ENCODE results near the gene NCLN.
"Not testable (repeated sequence)": the region's sequence is repeated elsewhere in the genome, so short reads cannot be mapped to it uniquely, and the experiment has no call there.

Gene NCLN

DNA sequence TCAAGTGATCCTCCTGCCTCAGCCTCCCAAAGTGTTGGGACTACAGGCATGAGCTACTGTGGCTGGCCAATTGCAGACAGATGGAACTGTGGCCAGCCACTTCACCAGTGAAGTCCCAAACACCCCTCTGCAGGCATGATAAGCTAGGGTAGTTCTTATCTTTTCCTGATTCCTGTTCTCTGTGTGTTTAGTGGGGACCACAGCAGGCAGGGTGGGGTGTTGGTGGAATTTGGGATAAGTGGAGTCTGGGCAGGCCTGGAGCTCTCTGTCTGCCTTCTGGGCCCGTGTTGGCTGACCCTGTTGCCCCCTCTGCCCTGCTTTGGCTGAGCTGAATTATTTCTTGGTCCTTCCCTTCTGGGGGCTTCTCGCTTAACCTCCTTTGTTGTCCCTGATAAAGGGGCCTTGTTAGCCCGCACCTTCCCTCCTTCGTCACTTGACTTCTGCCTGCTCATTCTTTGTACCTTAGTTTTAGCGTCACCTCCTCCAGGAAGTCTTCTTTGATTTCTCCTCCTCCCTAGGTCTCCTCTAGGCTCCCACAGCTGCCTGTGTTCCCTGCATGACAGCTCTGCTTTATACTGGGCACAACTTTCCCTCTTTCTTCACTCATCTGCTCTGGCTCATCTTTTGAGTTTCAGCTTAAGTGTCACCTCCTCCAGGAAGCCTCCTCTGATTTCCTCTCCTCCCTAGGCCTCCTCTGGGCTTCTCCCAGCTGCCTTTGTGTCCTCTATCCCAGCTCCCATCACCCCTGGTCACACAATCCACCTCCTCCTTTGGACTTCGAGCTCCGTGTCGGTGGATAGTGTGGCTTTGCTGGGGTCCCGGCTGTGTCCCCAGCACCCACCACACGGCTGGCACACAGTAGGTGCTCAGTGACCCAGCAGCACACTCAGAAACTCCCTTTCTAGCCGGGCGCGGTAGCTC lies 1.7 kb upstream of the NCLN start:
- no peak for FAIRE-seq

DNA sequence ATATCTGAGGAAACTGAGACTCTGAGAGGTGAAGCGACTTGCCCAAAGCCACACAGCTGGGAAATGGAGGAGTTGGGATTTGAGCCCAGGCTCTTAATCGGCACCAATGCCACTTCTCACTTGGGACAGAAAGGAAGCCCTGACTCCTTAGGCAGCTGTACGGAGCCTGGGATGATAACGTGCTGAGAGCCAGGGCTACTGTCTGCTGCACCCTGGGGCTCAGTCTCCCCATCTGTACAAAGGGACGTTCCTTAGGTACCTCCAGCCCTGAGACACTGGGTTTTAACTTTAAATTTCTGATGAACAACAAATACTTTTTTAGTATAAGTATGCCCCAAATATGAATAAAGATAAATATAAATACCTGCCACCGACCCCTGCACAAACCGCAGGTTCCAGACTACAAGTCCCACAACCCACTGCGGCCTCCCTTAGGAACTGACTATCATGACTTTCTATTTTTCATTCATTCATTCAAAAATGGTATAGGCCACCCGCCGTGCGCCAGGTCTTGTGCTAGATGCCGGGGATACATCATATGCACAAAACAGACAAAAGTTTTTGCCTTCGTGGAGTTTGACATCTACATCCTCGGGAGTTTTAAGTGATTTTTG lies 776 bp upstream of the NCLN start:
- no peak for FAIRE-seq

DNA sequence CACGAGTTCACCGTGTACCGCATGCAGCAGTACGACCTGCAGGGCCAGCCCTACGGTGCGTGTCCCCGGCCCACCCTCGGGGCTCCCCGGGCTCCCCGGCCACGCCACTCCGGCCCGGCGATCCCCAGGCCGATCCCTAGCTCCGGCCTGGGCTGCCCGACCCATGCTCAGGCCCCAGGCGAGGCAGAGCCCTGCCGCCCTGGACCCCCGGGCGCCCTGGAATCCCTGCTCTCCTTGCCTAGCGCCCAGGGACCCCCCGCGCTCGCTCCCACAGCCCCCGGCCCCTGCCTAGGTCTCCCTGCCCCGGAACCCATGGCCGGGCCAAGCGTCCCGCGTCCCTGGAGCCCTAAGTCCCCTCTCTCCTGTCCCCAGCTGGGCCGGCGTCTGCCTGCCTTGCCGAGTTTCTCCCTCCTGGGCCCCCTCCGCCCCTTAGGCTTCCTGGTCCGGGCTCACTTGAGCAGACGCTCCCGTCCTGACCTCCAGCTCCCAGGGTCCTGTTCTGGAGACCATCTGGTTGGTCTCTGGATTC lies 494 bp downstream of the NCLN start:
- FAIRE-seq, result no peak

DNA sequence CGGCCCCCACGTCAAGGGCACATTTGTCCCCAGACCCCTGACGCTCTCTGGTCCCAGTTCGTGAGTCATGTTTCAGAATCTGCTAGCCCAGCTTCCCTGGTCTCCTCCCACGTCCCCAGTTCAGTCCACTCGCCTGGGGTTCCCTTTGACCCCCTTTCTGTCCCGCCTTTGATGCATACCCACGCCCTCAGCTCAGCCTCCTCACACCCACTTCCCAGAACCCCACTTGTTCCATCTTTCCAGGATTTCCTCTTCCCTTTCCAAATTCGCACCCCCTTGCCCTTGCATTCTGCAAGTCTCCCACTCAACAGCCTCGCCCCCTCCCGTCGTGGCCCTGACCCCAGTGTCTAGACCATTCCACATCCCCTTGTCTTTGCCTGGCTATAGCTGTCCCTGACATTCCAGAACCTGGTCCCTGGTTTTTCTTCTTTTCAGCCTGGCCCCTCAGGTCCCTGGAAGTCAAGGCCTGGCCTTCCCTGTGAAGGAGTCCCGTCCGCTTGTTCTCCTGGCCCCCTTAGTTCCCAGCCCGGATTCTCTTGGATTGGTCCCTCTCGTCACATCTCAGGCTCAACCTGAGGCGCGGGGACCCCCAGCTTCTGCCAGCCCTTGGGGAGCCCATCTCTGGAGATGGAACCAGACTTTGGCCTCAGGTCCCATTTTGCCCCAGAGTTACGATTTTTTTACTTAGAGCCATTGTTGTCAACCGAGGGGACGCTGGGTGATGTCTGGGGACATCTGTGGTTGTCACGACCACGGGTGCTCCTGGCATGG lies 1.3 kb downstream of the NCLN start:
- FAIRE-seq, result no peak

DNA sequence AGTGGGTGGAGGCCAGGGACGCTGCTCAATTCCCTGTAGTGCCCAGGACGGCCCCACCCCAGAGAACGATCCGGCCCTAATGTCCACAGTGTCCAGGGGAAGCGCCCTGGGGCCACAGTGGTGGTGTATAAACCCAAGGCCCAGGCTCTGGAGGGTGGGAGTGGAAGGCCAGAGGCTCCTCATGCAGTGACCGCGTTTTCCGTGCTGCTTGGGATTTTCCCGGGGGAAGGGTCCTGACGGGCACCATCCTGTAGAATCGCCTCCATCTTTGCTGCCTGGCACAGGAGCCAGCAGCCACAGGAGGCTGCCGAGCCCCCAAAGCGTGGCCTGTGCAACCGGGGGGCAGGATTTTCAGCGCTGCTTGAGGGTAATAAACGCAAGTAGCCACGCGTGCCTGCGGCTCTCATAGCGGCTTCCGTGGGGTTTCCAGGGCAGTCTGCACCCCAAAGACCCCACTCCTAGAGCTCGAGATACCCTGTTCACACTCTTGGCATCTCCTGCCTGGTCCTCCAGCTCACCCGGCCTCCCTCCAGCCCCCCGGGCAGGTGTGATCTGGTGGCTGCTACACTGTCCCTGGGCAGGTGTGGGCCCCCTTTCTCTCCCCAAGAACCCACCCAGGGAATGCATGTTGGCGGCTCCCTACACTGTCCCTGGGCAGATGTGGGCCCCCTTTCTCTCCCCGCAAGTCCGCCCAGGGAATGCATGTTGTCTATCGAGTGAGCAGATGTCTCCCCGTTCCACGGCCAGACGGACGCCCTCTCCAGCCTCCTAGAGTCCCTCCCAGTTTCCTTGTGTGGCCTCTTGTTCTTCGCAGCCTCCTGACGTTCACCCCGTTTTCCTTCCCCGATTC lies 2.2 kb downstream of the NCLN start:
- no peak for FAIRE-seq

DNA sequence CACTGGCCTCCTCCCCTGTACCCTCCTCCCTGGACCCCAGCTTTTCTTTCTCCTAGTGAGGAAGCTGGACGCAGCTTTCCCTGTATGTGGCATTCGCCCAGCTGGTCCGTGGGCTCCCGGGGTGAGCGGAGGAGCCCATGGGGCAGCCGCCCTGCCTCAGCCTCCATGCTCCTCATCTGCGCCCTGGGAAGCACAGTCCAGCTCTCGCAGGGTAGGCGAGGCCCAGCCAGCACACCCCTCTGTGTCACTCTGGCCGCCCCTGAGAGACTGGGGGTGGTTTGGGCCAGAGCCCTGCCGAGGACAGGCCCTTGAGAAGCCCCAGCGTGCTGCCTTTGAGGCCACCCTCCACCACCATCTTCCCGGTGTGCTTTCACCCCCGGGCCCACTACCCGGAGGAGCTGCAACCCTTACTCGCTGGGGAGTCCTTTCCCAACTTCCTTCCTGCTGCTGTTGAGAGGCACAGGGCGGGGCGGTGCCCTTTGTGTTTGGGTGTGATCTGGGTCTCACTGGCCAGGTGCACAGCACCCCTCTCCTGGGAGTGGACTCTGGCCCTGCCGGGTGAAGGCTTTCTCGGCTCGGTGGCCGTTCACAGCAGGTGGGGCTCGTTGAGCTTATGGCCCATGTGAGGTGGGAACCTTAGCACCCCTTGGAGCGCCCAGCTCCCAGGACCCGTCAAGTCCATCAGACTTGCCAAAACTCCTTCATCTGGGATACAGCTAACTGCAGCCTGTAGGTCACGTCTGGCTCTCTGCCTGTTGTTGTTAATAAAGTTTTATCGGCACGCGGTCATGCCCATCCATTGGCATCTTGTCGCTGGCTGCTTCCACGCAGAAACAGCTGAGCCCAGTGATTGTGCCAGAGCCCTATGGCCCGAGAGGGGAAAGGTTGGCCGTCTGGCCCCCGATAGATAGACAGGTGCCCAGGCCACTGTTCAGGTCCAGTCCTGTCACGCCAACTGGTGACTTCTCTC lies 3.2 kb downstream of the NCLN start:
- no peak for FAIRE-seq

DNA sequence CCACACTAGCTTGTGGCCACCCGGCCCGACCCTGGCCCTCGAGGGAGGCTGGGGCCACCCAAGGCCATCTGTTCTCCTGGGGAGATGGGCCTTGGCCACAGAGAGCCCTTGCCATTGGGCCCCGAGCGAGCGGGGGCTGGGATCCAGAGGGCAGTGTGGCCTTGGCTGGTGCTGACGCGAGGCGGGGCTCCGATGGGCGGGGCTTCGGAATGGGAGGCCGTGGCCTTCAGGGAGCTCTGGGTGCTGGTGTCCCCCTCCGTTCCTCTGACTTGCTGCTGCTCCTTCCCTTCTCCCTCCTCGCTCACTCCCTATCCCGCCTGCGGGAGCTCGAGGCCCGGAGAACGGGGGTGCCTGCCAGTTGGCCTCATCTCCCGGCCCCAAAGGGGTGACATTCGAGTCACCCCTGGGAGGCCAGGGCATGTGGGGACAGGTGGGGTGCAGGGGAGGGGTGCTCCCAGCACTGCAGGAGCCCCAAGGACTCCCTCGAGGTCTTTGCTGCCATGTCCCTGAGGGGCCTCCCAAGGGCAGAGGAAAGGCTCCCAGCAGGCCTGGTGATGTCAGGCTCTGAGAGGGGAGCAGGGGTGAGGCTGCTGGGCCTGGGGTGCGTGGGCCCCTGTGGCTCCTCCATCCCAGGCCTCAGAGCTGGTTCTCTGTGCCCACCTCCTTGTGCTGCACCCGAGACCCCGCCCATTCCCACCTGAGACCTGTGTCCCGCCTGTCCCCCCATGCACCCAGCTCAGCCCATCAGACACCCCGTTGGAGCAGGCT lies 4.2 kb downstream of the NCLN start:
- FAIRE-seq, result no peak

DNA sequence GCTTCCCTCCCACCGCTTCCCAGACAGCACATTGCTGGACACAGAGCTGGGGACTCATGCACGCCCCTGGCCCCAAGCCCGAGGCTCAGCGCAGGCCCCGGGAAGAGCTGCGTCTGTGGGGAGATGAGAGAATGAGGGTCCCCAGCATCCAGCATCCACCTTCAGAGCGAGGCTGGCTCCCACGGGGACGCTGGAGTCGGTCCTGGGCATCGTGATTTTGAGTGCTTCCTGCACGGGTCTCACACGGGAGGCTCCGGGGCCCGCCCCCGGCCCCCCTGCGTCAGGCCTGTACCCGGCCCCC lies 4.7 kb downstream of the NCLN start:
- no peak for FAIRE-seq

DNA sequence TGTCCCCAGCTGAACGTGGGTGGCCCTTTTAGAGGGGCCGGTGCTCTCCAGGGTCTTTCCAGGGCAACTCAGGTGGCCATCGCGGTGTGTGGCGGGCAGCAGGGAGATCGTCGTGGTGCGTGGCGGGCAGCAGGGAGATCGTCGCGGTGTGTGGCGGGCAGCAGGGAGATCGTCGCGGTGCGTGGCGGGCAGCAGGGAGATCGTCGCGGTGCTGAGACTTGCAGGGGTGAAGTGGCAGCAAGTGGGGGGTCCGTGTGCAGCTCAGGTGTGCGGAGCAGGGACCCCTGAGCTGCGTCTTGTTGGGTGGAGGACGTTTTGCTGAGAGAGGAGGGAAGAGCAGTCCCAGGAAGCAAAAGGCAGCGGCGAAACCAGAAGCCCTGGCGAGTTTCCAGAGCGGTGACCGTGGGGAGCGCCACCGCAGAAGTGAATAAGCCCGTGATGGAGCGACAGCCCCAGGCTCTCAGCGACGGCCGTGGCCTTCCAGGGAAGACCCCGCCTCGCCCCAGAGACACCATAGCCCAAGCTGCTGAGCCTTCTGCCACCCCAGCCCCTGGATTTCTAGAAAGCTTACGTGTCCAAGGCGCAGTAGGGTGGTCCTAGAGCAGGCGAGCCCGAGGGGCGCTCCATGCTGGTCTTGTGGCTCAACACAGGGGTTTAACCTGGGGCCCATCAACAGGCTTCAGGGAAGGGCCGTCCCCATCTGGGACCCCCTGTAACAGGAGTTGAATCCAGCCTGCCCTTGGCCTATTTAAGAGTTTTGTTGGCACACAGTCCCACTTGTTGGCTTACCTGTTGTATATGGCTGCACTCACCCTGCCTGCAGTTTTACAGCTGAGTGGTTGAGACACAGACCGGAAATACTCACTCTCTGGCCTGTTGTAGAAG lies 5.4 kb downstream of the NCLN start:
- no peak for FAIRE-seq

DNA sequence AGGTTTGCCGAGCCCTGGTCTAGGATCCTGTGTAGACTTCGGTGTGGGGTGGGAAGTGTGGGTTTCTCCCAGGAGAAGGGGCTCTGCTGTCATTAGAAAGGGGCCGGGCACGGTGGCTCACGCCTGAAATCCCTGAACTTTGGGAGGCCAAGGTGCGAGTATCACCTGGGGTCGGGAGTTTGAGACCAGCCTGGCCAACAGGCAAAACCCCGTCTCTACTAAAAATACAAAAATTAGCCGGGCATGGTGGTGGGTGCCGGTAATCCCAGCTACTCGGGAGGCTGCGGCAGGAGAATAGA lies 6.0 kb downstream of the NCLN start:
- not testable (repeated sequence) for FAIRE-seq

DNA sequence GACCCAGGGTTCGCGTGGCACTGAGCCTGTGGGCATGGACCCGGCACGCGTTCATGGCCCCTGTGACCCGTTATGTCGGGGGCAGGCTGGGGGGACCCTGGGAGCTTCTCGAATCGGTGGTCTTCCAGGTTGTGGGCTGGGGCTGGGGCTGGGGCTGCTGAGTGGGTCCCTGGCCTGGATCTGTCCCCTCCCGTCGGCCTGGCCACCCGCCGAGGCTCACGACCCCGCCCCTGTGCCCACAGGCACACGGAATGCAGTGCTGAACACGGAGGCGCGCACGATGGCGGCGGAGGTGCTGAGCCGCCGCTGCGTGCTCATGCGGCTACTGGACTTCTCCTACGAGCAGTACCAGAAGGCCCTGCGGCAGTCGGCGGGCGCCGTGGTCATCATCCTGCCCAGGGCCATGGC lies 6.5 kb downstream of the NCLN start:
- FAIRE-seq, result no peak

DNA sequence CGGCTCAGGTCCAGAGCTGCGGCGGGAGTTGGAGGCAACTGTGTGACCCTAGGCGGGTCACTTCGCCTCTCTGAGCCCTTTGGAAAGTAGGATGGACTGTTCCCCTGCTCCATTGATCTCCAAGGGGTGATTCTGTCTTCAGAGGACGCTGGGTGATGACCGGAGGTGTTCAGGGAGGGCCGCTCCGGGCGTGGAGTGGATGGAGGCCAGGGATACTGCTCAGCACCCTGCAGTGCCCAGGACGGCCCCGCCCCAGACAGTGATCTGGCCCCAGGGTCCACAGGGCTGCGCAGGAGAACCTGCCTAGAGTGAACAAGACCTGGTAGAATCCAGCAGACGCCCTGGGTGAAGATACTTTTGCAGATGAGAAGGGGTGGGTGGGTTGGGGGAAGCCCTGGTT lies 7.0 kb downstream of the NCLN start:
- no peak for FAIRE-seq

DNA sequence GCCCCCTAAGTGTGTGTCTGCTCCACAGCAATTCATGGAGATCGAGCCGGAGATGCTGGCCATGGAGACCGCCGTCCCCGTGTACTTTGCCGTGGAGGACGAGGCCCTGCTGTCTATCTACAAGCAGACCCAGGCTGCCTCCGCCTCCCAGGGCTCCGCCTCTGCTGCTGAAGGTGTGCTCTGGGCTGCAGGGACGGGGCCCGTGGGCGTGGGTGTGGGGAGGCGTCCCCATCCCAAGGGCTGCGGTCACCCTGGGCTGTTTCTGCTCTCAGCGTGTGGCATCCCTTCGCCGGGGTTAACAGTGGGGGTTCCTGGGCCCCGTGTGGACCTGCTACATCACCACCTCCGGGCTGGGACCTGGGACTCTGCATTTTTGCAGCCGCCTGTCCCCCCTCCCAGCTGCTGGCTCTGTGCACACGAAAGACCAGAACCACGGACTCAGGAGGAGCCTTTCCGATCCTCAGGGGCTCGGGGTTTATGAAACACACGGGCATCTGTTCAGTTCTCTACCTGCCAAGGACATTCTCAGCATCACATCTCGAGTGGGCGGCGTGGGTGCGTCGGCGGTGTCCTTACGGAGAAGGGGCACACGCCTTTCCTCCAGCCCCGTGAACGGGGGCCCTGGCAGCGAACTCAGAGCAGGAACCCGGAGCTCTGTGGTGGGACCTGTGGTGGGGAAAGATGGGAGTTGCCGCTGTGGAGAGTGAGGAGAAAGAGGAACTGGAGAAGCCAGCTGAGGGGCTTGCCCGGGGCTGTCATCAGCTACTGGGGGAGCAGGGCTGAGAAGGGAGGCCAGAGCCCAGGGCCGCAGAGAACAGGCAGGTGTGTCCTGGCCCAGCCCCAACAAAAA lies 7.8 kb downstream of the NCLN start:
- no peak for FAIRE-seq

DNA sequence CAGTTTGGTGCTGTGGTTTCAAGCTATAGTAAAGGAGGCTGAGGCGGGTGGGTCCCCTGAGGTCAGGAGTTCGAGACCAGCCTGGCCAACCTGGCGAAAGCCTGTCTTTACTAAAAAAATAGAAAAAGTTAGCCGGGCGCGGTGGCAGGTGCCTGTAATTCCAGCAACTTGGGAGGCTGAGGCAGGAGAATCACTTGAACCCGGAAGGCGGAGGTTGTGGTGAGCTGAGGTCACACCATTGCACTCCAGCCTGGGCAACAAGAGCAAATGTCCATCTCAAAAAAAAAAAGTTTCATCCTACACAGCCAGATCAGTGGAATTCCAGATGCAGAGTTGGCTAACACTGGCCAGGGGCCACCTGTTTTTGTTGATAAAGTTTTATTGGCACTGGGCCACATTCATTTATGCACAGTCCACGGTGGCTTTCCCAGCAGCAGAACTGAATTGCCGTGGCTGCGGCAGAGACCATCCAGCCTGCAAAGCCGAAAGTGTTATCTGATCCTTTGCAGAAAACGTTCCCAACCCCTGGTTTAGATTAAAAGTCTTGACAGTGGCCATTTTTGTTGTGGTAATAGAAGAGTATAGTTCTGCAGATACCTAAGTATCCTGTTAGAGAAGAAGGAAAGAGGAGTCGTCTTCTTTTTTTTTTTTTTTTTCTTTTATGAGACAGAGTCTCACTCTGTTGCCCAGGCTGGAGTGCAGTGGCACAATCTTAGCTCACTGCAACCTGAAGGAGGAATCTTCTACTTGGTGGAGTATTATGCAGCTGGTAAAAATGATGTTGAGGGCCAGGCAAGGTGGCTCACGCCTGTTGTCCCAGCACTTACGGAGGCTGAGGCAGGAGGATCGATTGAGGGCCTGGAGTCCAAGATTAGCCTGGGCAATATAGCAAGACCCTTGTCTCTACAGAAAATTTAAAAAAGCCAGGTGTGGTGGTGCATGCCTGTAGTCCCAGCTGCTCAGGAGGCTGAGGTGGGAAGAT lies 8.7 kb downstream of the NCLN start:
- no peak for FAIRE-seq

DNA sequence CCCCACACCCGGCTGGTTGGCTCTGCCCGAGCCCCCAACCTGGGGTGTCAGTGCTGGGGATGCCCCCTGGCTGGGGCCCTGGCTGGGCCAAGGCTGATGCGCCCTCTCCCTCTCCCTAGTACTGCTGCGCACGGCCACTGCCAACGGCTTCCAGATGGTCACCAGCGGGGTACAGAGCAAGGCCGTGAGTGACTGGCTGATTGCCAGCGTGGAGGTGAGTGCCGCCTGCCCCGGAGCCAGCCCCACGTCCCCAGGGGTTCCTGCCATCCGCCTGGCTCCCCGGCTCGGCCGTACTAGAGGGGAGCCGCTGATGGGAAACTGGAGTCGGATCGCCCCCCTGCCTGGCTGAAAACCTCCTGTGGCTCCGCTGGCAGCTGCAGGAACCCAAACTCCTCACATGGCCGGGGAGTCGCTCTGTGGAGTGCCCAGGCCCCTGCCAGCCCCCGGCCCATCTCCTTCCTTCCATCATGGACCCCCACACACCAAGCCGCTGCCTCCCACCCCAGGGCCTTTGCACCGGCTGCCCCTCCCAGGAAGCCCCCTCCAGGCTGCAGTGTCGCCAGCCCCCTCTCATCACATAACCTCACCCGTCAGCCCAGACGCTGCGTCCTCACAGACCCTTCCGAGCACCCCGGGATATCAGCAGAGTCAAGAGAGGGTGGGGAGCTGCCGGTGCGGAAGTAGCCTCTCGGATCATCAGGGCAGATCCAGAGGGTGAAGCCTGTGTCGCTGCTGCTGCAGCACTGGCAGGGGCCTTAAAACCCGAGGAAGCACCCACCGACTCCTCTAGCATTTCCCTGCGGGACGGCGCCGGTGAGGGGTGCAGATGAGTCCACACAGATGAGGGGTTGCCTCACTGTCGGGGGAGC lies 10.6 kb downstream of the NCLN start:
- no peak for FAIRE-seq

DNA sequence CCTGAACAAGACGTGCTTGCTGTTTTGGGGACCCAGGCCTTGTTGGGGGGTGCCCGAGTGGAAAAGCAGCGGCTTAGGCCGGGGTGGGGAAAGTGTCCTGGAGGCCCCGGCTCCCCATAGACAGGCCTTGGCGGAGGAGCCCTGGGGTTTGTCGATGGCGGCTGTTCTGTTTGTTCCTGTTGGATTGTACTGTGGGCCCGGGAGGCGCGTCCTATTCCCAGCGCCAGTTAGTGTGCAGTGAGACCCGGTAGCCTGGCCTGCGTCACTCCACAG lies 11.1 kb downstream of the NCLN start:
- FAIRE-seq, result no peak

All from colon (tissue), 2 donors.